ENCODE measurements around the gene IKZF2.

DNA sequence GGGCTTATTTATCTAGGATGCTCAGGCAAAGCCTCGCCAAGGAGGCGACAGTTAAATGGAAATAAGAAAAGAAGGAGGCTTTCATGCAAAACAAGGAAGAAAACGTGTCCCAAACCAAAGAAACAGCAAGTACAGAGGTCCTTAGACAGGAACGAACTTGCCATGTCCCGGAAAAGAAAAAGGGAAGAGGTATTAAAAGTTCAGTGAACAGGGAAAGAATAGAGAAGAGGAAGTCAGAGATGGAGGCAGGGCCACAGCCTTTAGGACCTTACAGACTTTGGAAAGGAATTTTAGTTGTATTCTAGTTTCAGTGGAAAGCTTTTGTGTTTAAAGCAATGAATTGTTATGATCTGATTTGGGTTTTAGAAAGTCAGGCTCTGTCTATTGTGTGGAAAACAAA is 22.1 kb downstream of the IKZF2 start:
- TF ChIP-seq CTCF (IDR thresholded peaks at IDR 0.05), result no peak
- TF ChIP-seq ZFX (IDR thresholded peaks at IDR 0.05; ENCODE audit: borderline replicate concordance), result no peak
